ENCODE results near the gene ANO1. TPM values are rescaled to one million over a fixed set of nuclear protein-coding genes. Genes with fewer than 3 reads are reported as not detected.

ANO1 gene
- total RNA-seq, 1 experiment from 2014 or later, result 41.7 TPM

DNA sequence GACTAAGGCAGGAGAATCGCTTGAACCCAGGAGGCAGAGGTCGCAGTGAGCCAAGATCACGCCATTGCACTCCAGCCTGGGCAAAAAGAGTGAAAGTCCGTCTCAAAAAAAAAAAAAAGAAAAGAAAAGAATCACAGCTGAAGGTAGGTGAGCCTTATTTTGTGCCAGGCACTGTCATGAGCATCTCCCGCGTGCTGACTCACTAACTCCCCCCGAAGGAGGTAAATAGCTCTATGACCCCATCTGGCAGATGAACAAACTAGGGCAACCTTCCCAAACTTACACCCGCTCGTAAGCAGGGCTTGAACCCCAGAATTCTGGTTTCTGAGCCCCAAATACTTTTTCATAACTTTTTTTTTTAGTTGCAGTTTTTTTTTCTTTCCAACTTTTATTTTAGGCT, 60.3 kb downstream of the ANO1 start:
- Histone ChIP-seq H3K36me3 (ENCODE audit: control insufficient read depth in 1 of 2, insufficient read depth in 2 of 2, low read length in 2 of 2) (no peaks in the 10 kb centered on the region), H2AFZ (ENCODE audit: low read depth, low read length, poor library complexity, severe bottlenecking) (no peak overlapping the region), H3K9ac (ENCODE audit: low read length) (no peak overlapping the region), H3K4me1 (ENCODE audit: control insufficient read depth in 1 of 2, insufficient read depth in 2 of 2, low read length in 2 of 2) (peaks cover 23 to 45% of the 10 kb centered on the region in 2 experiments), H3K9me2 (ENCODE audit: insufficient read depth) (no peaks in the 10 kb centered on the region), H3K4me2 (ENCODE audit: low read length) (no peak overlapping the region), H4K20me1 (ENCODE audit: insufficient read depth) (no peaks in the 10 kb centered on the region), H3K27ac (ENCODE audit: low read depth, low read length) (no peak overlapping the region), H3K27me3 (ENCODE audit: insufficient read depth, low read length) (no peaks in the 10 kb centered on the region), H3K4me3 (replicated peaks in 1 of 2; ENCODE audit: low read depth in 1 of 2, low read length in 2 of 2) (no peak overlapping the region), H3K79me2 (ENCODE audit: insufficient read depth, low read length) (no peaks in the 10 kb centered on the region), H3K9me3 (ENCODE audit: control insufficient read depth in 1 of 2, insufficient read depth in 1 of 2, low read depth in 1 of 2, low read length in 2 of 2) (no peaks in the 10 kb centered on the region)
- ATAC-seq (no peak), DNase-seq (ENCODE audit: low read depth, low spot score) (no peak)
- ChIA-PET POLR2A (no interaction called here), CTCF (no interaction called here), RAD21 (ENCODE audit: low non-redundant PET in 1 of 2, low total read pairs in 2 of 2, uncharacterized antibody in 2 of 2, unreplicated experiment in 2 of 2) (interaction anchor here in 1 of 2 experiments (0.7 kb wide), 1 partner anchor 168 kb away, joined by 4 read pairs; no protein-coding TSS in a partner anchor)
- TF ChIP-seq EZH2phosphoT487 (IDR thresholded peaks at IDR 0.05; ENCODE audit: borderline replicate concordance), result no peak
- no peak for TF ChIP-seq YY1 (IDR thresholded peaks at IDR 0.05; ENCODE audit: extremely low read depth, insufficient replicate concordance, low read depth, low read length)
- TF ChIP-seq ELF1 (IDR thresholded peaks at IDR 0.05; ENCODE audit: borderline replicate concordance, low read depth), result no peak
- no peak for TF ChIP-seq SRF (IDR thresholded peaks at IDR 0.05; ENCODE audit: low read depth)
- no peak for TF ChIP-seq ZFX (IDR thresholded peaks at IDR 0.05)
- TF ChIP-seq RAD21 (IDR thresholded peaks at IDR 0.05; ENCODE audit: low read depth), result no peak
- no peak for TF ChIP-seq SIN3A (IDR thresholded peaks at IDR 0.05; ENCODE audit: low read depth)
- TF ChIP-seq, protein P1, sequence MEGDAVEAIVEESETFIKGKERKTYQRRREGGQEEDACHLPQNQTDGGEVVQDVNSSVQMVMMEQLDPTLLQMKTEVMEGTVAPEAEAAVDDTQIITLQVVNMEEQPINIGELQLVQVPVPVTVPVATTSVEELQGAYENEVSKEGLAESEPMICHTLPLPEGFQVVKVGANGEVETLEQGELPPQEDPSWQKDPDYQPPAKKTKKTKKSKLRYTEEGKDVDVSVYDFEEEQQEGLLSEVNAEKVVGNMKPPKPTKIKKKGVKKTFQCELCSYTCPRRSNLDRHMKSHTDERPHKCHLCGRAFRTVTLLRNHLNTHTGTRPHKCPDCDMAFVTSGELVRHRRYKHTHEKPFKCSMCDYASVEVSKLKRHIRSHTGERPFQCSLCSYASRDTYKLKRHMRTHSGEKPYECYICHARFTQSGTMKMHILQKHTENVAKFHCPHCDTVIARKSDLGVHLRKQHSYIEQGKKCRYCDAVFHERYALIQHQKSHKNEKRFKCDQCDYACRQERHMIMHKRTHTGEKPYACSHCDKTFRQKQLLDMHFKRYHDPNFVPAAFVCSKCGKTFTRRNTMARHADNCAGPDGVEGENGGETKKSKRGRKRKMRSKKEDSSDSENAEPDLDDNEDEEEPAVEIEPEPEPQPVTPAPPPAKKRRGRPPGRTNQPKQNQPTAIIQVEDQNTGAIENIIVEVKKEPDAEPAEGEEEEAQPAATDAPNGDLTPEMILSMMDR (IDR thresholded peaks at IDR 0.05 in 2 of 3, conservative IDR thresholded peaks at IDR 0.05 in 1 of 3; ENCODE audit: borderline replicate concordance in 1 of 3, insufficient read depth in 1 of 3, low read depth in 2 of 3, low read length in 2 of 3), result no peak
- TF ChIP-seq, protein P2, sequence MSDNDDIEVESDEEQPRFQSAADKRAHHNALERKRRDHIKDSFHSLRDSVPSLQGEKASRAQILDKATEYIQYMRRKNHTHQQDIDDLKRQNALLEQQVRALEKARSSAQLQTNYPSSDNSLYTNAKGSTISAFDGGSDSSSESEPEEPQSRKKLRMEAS (IDR thresholded peaks at IDR 0.05), result no peak
- TF ChIP-seq CEBPB (IDR thresholded peaks at IDR 0.05; ENCODE audit: low read depth), result no peak
- TF ChIP-seq POLR2A (IDR thresholded peaks at IDR 0.05; ENCODE audit: borderline replicate concordance, extremely low read depth, insufficient read depth, insufficient read length), result no peak
- no peak for TF ChIP-seq POLR2AphosphoS5 (IDR thresholded peaks at IDR 0.05; ENCODE audit: low read depth, low read length)
- TF ChIP-seq EGR1 (IDR thresholded peaks at IDR 0.05; ENCODE audit: low read depth), result no peak
- BruUV-seq (replicated peaks), result no TSS peak
- intact Hi-C loops (cut with micrococcal nuclease), result no loop called here

All from HCT116 (cell line).